Left kidney (tissue), 8 donors: ENCODE results near the gene TACR2. TPM values are rescaled to one million over a fixed set of nuclear protein-coding genes. Genes with fewer than 3 reads are reported as not detected.

Experiments
- DNase-seq: peaks from one replicate; pipeline ENCODE4 v3.0.0-alpha.2; 2013
- long read RNA-seq, 8 donors: transcript quantifications; one replicate each; lab custom pipeline, GENCODE V29; 2026
- polyA plus RNA-seq: library from polyadenylated mRNA; unstranded; fragments of 120-200 nt; gene quantifications from one replicate; pipeline ENCODE4 v1.2.1, GENCODE V29; 2013; ENCODE audit not compliant: insufficient read length

The TACR2 gene
- 0.38 TPM for polyA plus RNA-seq
- long read RNA-seq, donor 1 = 0 reads
- long read RNA-seq, donor 2 = 0 reads
- long read RNA-seq, donor 3 = 0 reads
- long read RNA-seq, donor 4 = 0 reads
- long read RNA-seq, donor 5 = 0 reads
- long read RNA-seq, donor 6, partial matches to known transcripts = 0 of 1 reads
- long read RNA-seq, donor 6, other reads (novel, unspliced or antisense) = 0 of 1 reads
- long read RNA-seq, donor 7 = 0 reads
- long read RNA-seq, donor 8 = 0 reads

DNA sequence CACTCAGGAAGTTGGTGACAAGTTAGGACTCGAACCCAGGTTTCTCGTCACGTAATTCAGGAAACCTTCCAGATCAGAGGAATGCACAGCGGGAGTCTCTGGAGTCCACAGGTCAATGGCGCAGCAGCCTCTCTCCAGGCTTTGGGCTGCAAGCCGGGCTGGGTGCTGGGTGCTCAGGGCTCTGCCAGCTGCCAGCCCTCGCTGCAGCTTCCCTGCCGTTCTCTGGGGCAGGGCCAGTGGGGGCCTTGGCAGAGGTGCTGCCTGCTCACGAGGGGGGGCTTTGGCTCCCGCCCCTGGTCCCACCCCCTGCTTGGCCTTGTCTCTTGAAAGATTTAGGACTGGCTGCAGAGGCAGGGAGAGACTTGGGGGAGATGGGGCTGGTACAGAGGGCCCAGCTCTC, at the start of gene TACR2:
Gene TACR2 (minus strand): TSS at position 224 of the 400 bp plus-strand sequence. CDS start 595 bp downstream, outside the sequence.
- no peak for DNase-seq

DNA sequence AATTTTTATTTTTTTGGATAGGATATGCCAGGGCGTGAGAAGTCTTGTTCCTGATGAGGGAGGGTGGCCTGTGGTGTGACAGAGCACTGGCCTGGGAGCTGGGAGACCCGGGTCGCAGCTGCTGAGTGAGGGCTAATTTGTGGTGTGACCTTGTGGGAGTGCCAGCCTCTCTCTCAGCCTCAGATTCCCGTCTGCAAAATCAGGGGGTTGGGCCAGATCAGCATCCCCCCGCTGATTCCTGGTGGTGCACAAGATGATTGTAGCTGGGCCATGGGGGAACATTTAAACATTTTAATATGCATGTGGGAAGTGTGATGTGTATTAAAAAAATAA, 49.4 kb upstream of the TACR2 start:
- DNase-seq = no peak

DNA sequence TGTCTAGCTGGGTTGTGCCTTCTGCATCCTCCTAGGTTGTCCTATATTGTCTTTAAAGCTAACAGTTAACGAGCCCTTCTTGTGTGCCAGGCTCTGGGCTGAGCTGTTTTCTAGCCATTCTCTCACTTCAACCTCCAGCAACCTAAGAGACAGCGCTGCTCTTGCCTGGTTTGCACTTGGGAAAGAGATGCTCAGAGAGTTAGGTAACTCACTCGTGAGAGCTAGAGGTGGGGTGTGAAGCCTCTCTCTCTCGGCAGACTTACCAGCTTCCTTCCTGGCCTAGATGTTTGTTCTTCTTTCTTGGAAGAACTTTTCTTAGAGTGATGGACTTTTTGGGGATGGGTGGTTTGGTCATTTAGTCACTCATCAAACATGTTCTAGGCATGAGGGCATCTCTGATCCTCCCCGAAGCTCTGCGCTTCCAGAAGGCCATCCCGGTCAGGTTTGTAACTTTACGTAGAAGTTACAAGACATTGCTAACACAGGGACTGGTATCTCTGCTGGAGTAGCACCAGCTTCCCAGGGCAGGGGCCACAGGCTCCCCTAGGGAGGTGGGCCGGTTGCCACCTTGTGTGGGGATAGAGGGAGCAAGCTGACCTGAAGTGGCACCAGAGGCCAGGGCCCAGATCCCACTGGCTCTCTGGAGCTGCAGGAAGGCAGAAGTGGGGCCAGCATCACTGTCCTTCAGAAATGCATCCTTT, 48.9 kb upstream of the TACR2 start:
- DNase-seq = no peak

DNA sequence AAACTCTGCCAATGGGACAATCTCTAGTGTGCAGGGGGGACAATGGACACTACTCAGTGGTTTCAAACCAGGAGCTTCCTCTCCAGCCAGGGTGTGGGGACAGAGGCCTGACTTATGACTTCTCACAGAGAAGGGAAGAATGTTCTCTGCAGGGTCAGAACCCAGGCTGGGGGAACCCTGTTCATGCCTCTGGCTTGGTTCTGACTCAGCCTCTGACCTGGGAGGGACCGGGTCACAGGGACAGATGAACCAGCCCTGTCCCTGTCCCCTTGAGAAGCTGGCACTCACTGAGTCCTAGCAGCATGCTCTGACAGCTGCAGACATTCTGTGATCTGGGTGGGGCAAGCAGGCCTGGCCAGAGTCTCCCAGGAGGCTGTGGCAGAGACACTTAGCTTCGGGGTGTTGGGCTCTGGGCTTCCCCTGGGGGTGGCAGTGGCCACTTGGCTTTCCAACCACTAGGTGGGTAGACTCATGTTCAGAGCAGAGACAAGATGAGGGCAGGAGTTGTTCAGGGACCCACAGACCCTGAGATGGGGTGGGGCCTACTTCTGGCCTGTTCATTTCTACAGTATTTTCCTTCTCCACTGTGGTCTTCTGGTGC, 48.2 kb upstream of the TACR2 start:
- DNase-seq = no peak

DNA sequence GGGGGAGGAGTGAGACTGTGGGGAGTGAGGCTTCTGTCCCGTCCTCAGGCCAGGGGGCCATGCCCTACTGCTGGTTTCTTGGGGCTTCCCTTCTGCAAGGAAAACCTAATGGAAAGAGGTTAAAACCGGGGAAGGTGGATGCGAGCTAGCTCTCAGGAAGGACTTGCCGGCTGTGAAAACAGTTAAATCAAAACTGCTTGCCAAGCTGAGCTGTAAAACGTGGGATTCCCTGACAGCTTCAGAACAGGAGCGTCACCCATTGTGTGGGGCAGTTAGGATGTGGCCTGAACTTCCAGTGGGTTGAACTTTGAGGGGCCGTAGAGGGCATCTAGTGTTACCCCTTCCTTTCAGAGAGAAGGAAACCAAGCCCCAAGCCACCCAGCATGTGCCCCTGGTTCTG, 47.7 kb upstream of the TACR2 start:
- DNase-seq = no peak

DNA sequence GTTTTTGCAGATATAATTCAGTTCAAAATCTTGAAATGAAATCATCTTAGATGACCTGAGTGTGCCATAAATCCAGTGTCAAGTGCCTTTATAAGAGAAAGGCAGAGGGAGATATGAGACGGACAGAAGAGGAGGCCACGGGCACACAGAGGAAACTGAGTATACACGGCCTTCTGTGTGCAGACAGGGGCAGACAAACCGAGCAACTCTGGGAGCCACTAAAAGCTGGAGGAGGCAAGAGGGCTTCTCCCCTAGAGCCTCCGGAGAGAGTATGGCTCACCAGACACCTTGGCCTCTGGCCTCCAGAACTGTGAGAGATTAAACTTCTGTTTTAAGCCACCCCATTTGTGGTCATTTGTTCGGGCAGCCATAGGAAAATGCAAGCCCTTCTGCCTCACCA, 47.2 kb upstream of the TACR2 start:
- DNase-seq = no peak

DNA sequence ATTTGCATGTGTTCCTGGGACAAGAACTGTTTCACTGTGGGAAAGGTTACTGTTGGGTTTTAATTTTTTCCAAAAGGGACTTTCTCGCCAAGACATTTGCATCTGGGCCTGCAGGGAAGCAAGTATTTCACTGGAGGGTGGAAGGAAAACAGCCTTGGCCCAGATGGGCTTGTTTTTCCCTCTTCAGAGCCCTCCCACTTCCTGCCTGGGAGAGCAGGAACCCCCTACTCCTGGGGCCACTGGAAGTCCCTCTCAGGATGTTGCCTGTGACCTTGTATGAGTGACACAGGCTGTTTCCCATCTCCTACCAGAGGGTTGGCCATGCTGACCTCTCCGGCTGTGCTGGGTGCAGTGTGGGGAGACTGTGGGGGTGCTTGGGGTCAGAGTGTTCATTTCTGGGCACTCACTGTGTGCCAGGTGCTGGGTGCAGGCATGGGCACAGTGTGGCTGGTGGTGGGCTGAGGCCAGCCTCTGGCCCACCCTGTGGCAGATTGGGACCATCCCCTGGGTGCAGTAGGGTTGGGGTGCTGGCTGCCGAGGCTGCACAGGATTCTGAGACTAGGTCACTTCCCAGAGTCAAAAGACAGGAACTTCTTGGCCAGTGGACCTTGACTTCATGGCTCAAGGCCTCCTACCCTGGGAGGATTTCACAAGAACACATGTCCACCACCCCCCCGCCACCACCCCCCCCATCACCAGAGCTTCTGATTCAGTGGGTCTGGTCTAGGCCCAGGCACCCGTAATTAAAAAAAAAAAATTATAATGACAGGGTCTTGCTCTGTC, 44.7 kb upstream of the TACR2 start:
- no peak for DNase-seq

DNA sequence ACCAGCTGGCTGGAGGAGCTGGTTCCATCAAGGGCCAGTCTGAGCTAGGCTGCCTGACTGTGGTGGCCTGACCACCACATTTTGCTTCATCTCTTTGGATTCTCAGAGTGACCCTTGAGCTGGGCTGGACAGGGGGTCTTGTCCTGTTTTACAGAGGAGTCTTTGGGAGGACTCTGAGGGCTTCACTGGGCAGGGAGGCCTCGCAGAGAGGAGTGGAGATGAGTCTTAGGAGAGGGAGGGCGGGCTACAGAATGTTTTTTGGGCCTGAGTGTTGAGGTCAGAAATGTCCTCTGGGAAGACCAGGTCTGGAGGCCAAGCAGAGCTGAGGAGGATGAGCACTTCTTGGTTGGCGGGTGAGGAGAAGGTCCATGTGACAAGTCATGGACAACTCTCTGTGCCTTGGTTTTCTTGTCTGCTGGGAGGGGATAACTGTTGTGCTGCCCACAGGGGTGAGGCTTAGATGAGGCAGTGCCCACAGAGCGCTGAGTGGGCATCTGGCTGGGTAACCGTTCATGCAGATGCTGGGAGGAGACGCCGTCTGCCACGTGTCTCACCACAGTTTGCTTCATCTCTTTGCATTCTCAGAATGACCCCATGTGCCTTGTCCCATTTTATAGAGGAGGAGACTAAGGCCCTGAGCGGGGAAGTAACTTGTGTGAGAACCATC, 44.0 kb upstream of the TACR2 start:
- DNase-seq = no peak

DNA sequence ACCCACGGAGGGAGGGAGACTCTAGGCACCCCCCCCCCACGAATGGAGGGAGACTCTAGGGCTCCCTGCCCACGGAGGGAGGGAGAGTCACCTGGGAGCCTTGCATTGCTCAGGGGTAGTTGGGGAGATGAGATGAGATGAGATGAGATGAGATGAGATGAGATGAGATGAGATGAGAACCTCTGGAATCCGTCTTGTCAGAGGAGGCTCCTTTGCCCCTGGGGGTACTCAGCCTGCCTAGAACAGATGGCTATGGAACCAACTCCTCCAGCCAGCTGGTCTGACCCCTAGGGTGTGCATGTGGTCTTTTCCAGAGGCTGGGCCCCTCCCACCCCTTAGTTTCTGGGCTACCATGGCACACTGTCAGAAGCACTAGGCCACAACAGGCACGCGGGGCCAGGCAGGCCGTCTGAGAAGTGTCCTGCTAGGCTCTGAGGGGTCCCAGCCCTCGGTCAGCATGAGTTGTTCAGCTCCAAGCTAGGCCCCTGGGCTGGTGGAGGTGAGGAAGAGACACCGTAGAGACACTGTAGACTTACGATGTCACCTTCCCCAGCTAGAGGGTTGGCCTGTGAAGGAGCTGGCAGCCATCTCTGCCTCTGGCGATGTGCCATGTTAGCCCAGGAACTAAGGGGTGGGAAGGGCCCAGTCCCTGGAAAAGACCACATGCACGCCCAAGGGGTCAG, 43.3 kb upstream of the TACR2 start:
- DNase-seq = no peak

DNA sequence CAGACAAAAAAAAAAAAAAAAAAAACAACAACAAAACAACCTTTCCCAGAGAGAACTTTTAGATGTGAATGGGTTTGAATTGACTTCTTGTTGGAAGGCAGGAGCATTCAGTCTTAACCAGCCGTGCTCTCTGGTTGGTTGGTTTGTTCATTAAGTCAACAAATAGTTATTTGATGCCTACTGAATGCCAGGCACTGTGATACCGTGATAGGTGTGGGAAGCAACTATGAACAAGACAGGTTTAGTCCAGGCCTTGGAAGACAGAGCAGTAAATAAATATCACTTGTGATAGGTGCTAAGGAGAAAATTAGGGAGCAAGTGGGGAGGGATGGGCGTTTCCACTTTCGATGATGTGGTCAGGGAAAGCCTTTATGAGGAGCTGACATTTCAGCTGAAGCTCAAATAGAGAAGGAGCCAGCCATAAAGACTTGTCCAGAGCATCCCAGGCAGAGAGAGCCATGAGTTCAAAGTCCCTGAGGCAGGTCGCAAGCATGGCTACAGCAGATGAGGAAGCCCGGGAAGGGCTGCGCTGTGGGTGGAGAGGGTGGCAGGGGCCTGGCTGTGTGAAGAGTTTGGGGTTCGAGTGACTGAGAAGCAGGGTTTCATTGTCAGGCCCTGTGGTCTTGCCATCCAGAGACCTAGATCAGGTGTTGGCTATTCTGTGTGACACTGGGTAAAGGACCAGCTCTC, 42.5 kb upstream of the TACR2 start:
- DNase-seq = no peak

DNA sequence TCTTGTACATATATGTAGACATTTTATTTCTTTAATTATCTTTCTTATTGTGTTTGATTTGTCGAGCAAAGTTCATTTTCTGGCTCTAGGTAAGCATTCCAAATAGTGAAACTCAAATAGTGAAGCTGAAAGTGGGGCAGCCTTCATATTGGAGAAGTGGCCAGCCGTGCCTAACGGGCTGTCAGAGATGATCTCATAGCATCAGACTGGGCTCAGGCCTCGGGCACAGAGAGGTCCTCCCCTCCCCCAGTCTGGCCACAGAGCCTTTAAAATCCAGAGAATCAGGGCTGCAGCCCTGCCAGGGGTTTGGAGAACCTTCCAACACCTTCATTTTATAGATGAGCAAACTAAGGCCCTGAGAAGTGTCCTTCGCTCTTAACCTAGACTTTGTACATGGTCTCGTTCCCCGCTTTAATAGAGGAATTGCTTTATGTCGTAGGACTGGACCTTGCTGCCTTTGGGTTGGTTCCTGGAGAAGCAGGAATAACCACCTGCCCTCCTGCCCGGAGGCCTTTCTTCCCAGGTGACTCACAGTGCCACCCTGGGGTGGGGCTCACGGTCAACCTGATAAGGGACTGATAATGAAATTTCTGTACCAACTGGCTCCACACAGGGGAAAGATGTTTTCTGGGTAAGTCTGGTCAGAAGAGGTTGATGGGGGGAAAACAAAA, 41.8 kb upstream of the TACR2 start:
- no peak for DNase-seq

DNA sequence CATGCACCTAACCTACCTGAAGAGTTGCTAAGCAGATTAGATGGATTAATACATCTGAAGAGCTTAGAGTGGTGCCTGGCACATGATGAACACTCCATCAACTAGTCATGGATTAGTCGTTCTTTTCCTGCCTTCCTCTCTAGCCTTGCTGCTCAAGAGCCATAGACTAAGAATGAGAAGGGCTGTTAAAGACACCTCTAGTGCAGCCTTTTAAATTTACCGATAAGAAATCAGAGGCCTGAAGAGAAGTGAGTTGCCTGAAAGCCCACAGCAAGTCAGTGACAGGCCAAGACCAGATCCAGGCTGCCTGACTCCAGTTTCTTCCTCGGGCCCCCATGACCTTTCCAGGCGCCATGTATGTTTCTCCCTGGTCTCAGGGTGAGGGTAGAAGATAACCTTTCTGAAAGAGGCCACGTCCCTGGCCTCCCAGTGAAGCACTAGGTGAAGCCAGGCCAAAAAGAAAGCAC, 41.1 kb upstream of the TACR2 start:
- DNase-seq = no peak

DNA sequence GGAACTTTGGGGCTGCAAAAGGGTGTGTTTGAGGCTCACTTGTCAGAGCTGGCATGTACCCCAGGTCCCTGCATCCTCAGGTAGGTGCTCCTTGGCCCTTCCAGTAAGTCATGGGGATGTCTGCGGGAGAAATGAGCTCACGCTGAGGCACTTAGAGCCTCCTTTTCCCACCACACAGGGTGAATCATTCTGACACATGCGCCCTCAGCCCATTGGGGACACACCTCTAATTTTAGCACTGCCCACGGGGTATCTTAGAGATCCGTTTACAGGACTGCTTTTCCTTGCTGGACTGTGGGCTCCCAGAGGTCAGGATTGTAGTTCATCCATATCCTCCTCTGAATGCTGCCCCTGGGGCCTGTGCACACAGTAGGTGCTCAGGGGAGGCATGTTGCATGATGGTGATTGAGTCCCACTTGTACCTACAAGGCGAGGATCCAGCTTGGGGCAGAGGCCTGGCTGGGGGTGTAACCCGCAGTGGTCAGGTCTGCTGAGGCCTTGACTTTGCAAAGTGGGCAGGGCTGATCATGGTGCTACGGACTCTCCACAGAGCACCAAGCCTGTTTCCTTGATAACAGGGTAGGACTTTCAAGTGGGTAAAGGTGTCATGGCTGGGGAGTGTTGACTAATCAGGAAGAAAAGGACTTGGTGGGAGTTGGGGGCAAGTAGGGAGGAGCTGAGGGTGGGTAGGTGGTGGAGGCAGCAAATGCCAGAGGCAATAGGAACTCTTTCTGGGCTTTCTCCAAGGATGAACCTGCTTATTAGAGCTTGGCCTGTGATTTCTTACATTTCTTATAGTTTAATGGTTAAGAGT, 40.4 kb upstream of the TACR2 start:
- DNase-seq = no peak

DNA sequence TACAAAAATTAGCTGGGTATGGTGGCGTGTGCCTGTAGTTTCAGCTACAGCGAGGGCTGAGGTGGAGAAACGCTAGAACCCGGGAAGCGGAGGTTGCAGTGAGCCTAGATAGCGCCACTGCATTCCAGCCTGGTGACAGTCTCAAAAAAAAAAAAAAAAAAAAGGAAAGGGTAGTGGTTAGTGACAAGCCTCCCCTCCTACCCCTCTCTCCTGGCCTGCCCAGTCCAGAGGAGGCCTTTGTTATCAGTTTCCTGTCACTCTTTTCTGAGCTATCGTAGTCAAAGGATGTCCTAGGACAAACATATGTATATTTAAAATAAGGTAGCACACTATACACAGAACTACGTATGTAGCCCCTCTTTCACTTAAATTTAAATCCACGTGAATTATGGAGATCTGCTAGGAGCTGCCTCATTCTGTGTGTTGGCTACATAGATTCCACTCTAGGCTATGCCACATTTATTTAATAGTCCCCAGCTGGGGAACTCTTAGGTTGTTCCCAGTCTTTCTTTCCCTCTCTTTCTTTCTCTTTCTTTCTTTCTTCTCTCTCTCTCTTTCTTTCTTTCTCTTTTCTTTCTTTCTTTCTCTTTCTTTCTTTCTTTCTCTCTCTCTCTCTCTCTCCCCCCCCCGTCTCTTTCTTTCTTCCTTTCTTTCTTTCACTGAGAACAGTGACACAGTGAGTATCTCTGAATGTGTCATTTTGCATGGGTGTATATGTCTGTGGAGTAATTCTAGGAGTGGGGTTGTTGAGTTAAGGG, 38.5 kb upstream of the TACR2 start:
- no peak for DNase-seq

DNA sequence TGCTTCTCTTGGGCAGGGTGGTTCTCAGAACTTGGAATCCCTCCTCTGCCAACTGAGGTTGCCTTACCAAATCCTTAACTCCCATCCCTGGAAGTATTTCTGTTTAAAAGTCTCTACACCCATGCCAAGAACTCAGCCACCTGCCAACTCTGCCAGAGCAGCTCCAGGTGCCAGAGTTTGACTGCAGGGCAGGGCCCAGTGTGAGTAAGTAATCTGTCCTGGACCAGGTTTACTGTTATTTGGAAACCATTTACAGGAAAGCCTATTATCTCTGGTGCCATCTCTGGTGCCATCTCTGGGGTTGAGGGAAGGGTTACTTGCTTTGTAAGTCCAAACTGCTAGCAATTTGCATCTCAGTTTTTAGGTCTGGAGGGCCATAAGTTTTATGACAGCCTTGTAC, 37.1 kb upstream of the TACR2 start:
- no peak for DNase-seq

DNA sequence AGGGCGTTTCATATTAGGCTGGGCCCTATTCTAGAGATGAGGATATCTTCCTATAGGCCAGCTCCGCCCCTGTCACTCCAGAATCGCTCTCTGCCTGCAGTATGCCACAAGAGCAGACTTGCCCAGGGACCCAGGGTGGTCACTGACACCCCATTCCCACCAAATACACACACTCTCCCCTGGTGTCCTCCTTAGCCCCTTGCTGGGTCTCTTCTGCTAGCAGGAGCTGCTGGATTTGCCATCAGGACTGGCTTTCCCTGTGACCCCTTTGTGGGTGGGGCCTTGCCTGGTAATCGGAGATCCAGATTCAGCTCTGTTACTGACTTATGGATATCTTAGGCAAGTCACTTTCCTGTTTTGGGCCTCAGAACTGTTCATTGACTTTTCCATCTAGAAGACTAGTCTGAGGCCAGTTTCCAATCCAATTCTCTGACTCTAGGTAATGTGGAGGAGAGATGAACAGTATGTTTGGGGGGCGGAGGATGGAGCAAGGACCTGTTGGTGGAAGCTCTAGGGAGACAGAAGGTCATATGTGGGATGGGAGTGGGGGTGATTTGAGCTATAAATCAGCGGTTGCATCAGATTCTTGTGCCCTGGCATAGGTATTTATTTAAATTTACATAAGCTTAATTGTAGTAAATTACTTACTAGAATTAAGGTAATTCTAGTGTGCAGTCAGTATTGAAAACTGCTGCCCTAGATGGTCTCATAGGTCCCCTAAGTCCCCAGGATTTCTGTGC, 36.1 kb upstream of the TACR2 start:
- no peak for DNase-seq

DNA sequence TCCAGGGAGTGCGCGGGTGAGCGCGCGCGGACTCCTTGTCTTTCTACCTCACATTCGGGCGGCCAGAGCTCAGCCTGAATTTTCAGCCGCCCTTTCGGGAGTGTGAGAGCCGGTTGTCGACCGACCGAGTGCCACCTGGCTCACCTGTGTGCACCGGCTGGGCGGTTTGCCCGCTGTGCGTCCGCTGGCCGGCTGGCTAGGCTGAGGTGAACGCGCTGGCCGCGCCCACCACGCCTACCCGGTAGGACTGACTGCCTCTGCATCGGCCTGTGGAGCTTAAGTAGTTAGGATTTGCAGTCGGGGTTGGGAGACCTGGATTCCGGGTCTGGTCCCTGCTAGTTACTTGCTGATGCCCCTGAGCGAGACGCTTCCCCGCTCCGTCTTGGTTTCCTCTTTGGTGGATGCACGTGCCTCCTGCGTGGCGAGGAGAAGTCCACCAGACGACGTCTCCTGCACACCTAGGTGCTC, 35.1 kb upstream of the TACR2 start:
- DNase-seq = no peak
